B cell (primary cell): ENCODE results near the gene CEBPB. TPM values are rescaled to one million over a fixed set of nuclear protein-coding genes. Genes with fewer than 3 reads are reported as not detected.

Experiments used
- ATAC-seq: fragments of 200-7000 bp; cut with Tn5 transposase; one replicate; pipeline ENCODE4 v1.10.0; 2021; ENCODE audit warnings: low read depth, mild to moderate bottlenecking, moderate number of reproducible peaks, moderate library complexity
- CTCF ChIA-PET: fragments of 350-600 bp; sonication (Branson Sonifier 250); formaldehyde crosslinking; loops from one replicate; lab custom pipeline; 2021; ENCODE audit warnings: antibody characterized with exemption, inconsistent platforms; lab: Charles Lee
- POLR2A ChIA-PET: fragments of 350-600 bp; sonication (Branson Sonifier 250); formaldehyde crosslinking; loops from one replicate; lab custom pipeline; 2021; ENCODE audit warnings: antibody characterized with exemption; lab: Charles Lee
- DNase-seq: peaks from one replicate; pipeline ENCODE4 v3.0.0; 2013
- H2AFZ ChIP-seq: 2 replicates; pipeline ENCODE4 v1.6.1; 2012; ENCODE audit warnings: mild to moderate bottlenecking, low read depth, low read length; ENCODE audit not compliant: insufficient read depth, poor library complexity, severe bottlenecking
- H3K27ac ChIP-seq, 2 donors: 1 replicate in 1 of 2; 2 replicates in 1 of 2; pipeline ENCODE4 v1.5.1; 2012 to 2013; ENCODE audit warnings: low read length in 2 of 2, mild to moderate bottlenecking in 2 of 2, moderate library complexity in 1 of 2
- H3K27me3 ChIP-seq, 4 experiments: fragments of 200-600 bp in 1 of 4; sonication (generic) in 1 of 4; replicated peaks in 1 of 4; 1 replicate in 2 of 4; 2 replicates in 2 of 4; pipeline versions ENCODE4 v1.6.1 to v1.7.0; 2013 to 2016; ENCODE audit warnings: low read length in 3 of 4, mild to moderate bottlenecking in 2 of 4, mixed read lengths in 1 of 4, moderate library complexity in 1 of 4; ENCODE audit not compliant: insufficient read depth in 4 of 4, control insufficient read depth in 3 of 4; ENCODE audit errors: control extremely low read depth in 1 of 4
- H3K36me3 ChIP-seq, 2 experiments: replicated peaks in 1 of 2; 1 replicate in 1 of 2; 2 replicates in 1 of 2; pipeline versions ENCODE4 v1.6.1 to v1.7.1; 2013; ENCODE audit warnings: low read length in 1 of 2; ENCODE audit not compliant: insufficient read depth in 2 of 2, control insufficient read depth in 1 of 2; ENCODE audit errors: control extremely low read depth in 1 of 2, extremely low read depth in 1 of 2
- H3K4me1 ChIP-seq, 2 donors: fragments of 200-600 bp in 1 of 2; sonication (generic) in 1 of 2; 1 replicate in 1 of 2; 2 replicates in 1 of 2; pipeline versions ENCODE4 v1.5.1 to v1.6.1; 2013 to 2017; ENCODE audit warnings: low read length in 2 of 2; ENCODE audit not compliant: control insufficient read depth in 2 of 2, insufficient read depth in 2 of 2
- H3K4me2 ChIP-seq: replicated peaks from 2 replicates; pipeline ENCODE3; 2012; ENCODE audit warnings: mild to moderate bottlenecking, low read depth, low read length; ENCODE audit not compliant: poor library complexity, severe bottlenecking
- H3K4me3 ChIP-seq, 5 experiments: fragments of 200-600 bp in 1 of 5; sonication (generic) in 1 of 5; 1 replicate in 3 of 5; 2 replicates in 2 of 5; pipeline versions ENCODE4 v1.5.1 to v1.7.0; 2011 to 2016; ENCODE audit warnings: low read length in 4 of 5, mild to moderate bottlenecking in 4 of 5, low read depth in 2 of 5, control low read depth in 1 of 5, moderate library complexity in 1 of 5; ENCODE audit not compliant: insufficient read depth in 1 of 5; ENCODE audit errors: control extremely low read depth in 1 of 5, extremely low read depth in 1 of 5
- H3K79me2 ChIP-seq: fragments of 200-600 bp; sonication (generic); one replicate; pipeline ENCODE4 v1.6.0; 2016; ENCODE audit warnings: low read length; ENCODE audit not compliant: control insufficient read depth, insufficient read depth
- H3K9ac ChIP-seq: fragments of 200-600 bp; sonication (generic); 2 replicates; pipeline ENCODE4 v1.6.1; 2017; ENCODE audit warnings: mild to moderate bottlenecking, low read length, moderate library complexity
- H3K9me3 ChIP-seq, 3 donors: one replicate each; pipeline versions ENCODE4 v1.6.1 to v1.7.1; 2013; ENCODE audit warnings: low read length in 2 of 3; ENCODE audit not compliant: control insufficient read depth in 2 of 3, insufficient read depth in 1 of 3; ENCODE audit errors: control extremely low read depth in 1 of 3
- H4K20me1 ChIP-seq: 2 replicates; pipeline ENCODE4 v1.6.0; 2012; ENCODE audit warnings: mild to moderate bottlenecking, low read length; ENCODE audit not compliant: insufficient read depth, control insufficient read depth, poor library complexity, severe bottlenecking
- H3K27ac Mint-ChIP-seq: one replicate; pipeline ENCODE4 v1.8.0; 2021; ENCODE audit warnings: mixed read lengths
- H3K27me3 Mint-ChIP-seq: one replicate; pipeline ENCODE4 v1.8.0; 2021; ENCODE audit warnings: mixed read lengths
- H3K4me1 Mint-ChIP-seq: one replicate; pipeline ENCODE4 v1.8.0; 2021; ENCODE audit warnings: mixed read lengths
- H3K4me3 Mint-ChIP-seq: one replicate; pipeline ENCODE4 v1.8.0; 2021; ENCODE audit warnings: mixed read lengths
- H3K9me3 Mint-ChIP-seq: one replicate; pipeline ENCODE4 v1.8.0; 2022; ENCODE audit warnings: mixed read lengths; ENCODE audit not compliant: insufficient read depth
- CTCF ChIP-seq: fragments of 200-600 bp; IDR thresholded peaks from one replicate; pipeline ENCODE4 v1.8.0; 2022; ENCODE audit warnings: antibody characterized with exemption, mild to moderate bottlenecking
- EZH2 ChIP-seq: IDR thresholded peaks from 2 replicates; pipeline ENCODE4 v1.6.1; 2012; ENCODE audit warnings: borderline replicate concordance, low read depth, mild to moderate bottlenecking, moderate library complexity, low read length; ENCODE audit not compliant: insufficient read depth, poor library complexity, severe bottlenecking
- WGBS: methylation state at CpG from one replicate; pipeline ENCODE4 v1.1.5; 2013; ENCODE audit warnings: missing lambda C conversion rate; ENCODE audit not compliant: insufficient coverage; 5-methylcytosine and 5-hydroxymethylcytosine counted together
- intact Hi-C: fragments of 100-400 bp; cut with micrococcal nuclease; formaldehyde crosslinking; loops from one replicate; pipeline ENCODE4 v1.10.0; 2022
- polyA plus RNA-seq: library from polyadenylated mRNA; depleted of rRNA; stranded (reverse); fragments of >200 nt; gene quantifications from 2 replicates; pipeline ENCODE4 v1.2.3, GENCODE V29; 2012
- total RNA-seq, 2 donors: library from RNA; stranded (reverse); fragments of 120-200 nt in 1 of 2; gene quantifications; 1 replicate in 1 of 2; 2 replicates in 1 of 2; pipeline versions ENCODE4 v1.2.3 to v1.2.4, GENCODE V29; 2013 to 2022

CEBPB gene
- total and polyA plus RNA-seq, 2 donors (not counting 1 experiment from before 2014, with no cell fraction given) = 25.8 to 28.7 TPM

DNA sequence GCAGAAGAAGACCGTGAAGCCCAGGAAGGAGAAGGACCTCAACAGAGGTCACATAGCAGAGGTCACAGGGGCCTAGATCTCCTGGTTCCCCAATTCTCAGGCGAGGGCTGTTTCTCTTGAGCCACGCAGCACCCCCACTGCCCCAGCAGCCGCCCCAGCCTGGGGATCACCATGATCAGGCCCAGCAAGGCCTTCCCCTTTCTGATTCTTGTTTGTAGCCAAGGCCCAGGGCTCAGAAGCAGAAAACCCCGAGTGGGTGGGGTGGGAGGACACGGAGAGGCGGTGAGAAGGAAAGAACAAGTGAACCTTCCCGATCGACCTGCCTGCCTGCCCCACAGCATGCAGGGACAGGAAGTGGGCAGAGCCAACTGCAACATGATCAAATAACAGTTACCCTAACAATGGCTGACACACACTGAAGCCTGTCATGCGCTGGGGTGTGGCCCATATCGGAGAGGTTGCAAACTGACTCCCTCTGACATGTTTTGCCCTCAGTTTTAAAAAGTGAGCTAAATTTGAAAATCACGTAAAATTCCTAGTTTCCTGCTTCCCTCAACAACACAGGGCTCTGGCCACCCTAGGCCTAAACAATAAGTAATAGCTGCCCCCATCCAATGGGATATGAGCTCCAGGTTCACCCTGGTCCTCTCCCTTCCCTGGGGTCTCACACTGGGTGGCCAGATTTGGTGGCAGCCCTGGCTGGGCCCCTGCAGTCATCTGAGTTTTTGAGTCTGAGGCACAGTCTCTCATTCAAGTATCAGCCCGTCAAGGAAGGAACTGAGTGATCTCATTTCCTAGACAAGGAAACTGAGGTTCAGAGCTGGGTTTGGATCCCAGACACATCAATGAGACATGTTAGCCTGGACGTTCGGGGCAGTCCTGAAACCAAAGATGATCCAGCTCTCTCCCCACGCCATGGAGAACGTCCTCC lies 43.6 kb upstream of the CEBPB start:
- no peaks in the 10 kb centered on the region for H3K27me3 Mint-ChIP-seq
- intact Hi-C loops = no loop called here

More for the DNA sequence above, 43.6 kb upstream of the CEBPB start:
- Mint-ChIP-seq H3K4me3 (peak overlapping the region; percentile 74), H3K4me1 (peaks cover 49% of the 10 kb centered on the region), H3K9me3 (no peaks in the 10 kb centered on the region), H3K27ac (peak overlapping the region; percentile 97)
- no peaks in the 10 kb centered on the region for H3K27me3 ChIP-seq
- peak overlapping the region; percentile 90 to 95 for H3K27ac ChIP-seq
- peak overlapping the region; percentile 53 for H3K9ac ChIP-seq
- no peaks in the 10 kb centered on the region for H3K9me3 ChIP-seq
- DNase-seq (peak; percentile 91), ATAC-seq (peak; percentile 94)
- H3K79me2 ChIP-seq = peaks cover 63% of the 10 kb centered on the region
- POLR2A ChIA-PET = no interaction called here
- peaks cover 2% of the 10 kb centered on the region for H4K20me1 ChIP-seq
- H3K4me1 ChIP-seq = peaks cover 25 to 27% of the 10 kb centered on the region in 2 donors
- H3K36me3 ChIP-seq = peaks cover 2 to 28% of the 10 kb centered on the region in 2 experiments
- H3K4me3 ChIP-seq = peak overlapping the region in 4 of 5 experiments; percentile 1 to 35 (median 18)
- TF ChIP-seq CTCF (no peak), EZH2 (no peak)
- peak overlapping the region; percentile 76 for H3K4me2 ChIP-seq
- peak overlapping the region; percentile 80 for H2AFZ ChIP-seq
- CTCF ChIA-PET = interaction anchor here (1.0 to 2.8 kb wide), 5 partner anchors 22 to 167 kb away, joined by 3 to 14 read pairs (median 4); no protein-coding TSS in a partner anchor
- 44% methylated on average over 11 of the region's 17 CpGs for WGBS
